Posterior cingulate gyrus (tissue), 11 donors: ENCODE results near the gene ABCB8.

Experiments used
- DNase-seq, 10 donors: peaks; one replicate each; pipeline versions ENCODE4 v3.0.0 to v3.0.0-alpha.2; 2020 to 2021; ENCODE audit warnings: mixed read lengths in 3 of 10
- intact Hi-C: fragments of 100-400 bp; cut with DNase I; formaldehyde crosslinking; loops from one replicate; pipeline ENCODE4 v1.15.1; 2023

The ABCB8 gene

DNA sequence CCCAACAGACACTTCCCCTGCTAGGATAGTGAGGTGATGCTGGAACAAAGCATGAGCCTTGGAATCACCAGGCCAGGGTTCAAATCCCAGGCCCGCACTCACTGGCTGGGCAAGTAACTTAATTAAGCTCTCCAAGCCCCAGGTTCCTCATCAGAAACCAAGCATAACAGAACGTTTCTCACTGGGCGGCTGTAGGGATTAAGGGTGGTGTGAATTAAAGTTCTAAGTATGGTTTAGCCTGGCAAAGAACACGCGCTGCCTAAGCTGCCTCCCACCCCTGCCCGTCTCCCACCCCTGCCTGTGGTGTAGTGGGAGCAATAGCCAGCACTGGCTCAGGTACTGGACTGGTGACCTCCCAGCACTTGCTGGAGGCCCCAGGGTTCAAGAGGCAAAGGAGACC is 36.7 kb downstream of the ABCB8 start:
- intact Hi-C loops: no loop called here
- no peak for DNase-seq

DNA sequence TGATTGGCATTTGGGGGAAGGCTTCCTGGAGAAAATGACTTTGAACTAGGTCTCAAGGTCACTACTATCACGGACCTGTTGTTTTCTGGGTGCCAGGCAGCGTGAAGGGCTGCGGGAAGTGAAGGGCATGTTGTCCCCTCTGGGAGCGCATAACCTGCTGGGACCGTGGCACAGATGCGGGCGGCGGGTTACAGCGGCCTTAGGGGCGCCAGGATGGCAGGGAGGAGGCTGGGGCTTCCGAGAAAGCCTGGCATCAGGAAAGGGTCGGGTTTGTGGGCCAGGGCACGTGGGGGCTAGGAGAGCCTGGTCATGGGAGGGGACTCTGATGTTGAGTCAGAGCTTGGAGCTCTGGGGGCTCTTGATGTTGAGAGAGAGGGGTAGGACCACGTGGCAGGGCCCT is 37.3 kb downstream of the ABCB8 start:
- DNase-seq: no peak
- intact Hi-C loops: no loop called here

DNA sequence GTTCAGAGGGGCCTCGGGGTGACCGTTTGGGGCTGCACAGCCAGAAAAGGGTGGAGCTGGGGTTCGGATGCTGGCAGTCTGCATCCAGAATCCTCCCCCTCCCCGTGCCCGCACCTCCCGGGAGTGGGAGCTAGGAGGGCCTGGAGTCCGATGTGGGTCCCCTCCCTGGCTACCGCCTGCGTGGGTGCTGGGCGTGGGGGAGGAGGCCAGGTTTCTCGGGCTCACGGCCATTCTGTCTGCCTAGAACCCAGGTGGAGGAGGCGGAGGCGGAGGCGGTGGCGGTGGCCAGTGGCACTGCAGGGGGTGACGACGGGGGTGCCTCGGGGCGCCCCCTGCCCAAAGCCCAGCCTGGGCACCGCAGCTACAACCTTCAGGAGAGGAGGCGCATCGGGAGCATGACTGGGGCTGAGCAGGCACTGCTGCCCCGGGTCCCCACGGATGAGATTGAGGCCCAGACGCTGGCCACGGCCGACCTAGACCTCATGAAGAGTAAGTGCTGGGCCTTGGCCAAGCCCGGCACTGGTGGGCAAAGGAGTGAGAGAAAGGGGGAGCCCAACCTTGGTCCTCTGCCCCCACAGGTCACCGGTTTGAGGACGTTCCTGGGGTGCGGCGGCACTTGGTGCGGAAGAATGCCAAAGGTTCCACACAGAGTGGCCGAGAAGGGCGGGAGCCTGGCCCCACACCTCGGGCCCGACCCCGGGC is 38.2 kb downstream of the ABCB8 start:
- DNase-seq: peak in 1 of 10 donors; percentile 77
- intact Hi-C loops: no loop called here

DNA sequence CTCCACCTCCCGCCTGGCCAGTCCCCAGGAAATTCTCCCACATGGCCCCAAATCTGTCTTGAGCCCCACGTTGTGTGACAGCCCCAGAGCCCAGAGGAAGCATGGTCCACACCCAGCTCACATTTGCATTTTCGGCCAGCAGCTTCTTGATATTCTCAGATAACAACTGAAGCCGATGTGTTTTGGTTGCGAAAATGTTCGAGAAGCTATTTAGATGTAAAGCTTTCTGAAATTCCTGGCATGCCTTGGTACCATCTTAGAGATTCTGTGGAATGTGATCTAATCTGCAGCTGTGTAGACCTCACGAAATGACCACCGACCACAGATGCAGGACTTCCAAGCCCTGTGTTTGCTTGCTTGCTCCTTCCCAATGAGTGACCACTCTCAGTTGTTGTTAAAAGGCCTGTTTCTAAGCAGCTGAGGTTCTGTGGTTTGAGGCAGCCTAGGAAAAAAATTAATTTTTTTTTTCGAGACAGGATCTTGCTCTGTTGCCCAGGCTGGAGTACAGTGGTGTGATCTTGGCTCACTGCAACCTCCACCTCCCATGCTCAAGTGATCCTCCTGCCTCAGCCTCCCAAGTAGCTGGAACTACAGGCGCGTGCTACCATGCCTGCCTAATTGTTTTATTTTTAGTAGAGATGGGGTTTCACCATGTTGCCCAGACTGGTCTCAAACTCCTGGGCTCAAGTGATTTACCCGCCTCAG is 40.0 kb downstream of the ABCB8 start:
- DNase-seq: no peak
- intact Hi-C loops: no loop called here

DNA sequence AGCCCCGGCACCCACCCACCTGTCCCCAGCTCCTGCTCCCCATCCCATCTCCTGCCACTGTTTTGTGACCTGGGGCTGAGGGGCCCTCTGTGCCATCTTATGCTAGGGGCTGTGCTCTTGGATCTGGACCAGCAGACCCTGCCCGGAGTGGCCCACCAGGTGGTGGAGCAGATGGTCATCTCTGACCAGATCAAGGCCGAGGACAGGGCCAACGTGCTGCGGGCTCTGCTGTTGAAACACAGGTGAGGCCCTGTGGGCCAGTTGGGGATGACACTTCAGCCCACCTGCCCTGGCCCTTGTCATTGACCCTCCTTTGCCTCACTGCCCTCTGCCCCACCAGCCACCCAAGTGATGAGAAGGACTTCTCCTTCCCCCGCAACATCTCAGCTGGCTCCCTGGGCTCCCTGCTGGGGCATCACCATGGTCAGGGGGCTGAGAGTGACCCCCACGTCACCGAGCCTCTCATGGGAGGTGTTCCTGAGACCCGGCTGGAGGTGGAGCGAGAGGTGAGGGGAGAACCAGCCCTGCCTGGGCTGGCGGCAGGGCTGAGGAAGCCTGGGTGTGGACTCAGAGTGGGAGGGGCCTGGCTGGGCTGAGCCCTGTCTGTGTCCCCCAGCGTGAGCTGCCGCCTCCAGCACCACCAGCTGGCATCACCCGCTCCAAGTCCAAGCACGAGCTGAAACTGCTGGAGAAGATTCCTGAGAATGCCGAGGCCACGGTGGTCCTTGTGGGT is 41.8 kb downstream of the ABCB8 start:
- intact Hi-C loops: no loop called here
- peak in 1 of 10 donors; percentile 80 for DNase-seq

DNA sequence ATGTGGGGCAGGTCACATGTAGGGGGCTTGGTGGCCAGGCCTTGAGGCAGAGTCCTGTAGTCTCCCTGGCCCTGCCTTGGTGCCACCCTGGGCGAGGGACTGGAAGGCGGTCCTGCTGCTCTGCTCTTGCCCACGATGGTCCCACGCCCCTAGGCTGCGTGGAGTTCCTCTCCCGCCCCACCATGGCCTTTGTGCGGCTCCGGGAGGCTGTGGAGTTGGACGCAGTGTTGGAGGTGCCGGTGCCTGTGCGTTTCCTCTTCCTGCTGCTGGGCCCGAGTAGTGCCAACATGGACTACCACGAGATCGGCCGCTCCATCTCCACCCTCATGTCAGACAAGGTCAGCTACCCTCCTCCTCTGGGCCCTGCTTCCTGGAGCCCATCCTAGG is 42.3 kb downstream of the ABCB8 start:
- intact Hi-C loops: no loop called here
- no peak for DNase-seq

DNA sequence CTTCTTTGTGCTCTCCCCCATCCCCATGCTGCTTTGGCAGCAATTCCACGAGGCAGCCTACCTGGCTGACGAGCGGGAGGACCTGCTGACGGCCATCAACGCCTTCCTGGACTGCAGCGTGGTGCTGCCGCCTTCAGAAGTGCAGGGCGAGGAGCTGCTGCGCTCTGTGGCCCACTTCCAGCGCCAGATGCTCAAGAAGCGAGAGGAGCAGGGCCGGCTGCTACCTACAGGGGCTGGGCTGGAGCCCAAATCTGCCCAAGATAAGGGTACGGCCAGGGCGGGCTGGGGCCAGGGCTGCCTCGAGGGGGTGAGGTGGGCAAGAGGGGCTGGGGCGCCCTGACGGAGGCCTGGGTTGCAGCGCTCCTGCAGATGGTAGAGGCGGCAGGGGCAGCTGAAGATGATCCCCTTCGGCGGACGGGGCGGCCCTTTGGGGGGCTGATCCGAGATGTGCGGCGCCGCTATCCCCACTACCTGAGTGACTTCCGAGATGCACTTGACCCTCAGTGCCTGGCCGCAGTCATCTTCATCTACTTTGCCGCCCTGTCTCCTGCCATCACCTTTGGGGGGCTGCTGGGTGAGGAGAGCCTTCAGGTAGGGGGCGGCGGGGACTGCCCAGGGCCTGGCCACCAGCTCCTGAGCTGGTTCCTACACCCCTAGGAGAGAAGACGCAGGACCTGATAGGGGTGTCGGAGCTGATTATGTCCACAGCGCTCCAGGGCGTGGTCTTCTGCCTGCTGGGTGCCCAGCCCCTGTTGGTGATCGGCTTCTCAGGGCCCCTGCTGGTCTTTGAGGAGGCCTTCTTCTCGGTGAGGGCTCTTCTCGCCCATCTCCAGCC is 43.0 kb downstream of the ABCB8 start:
- intact Hi-C loops: no loop called here

DNA sequence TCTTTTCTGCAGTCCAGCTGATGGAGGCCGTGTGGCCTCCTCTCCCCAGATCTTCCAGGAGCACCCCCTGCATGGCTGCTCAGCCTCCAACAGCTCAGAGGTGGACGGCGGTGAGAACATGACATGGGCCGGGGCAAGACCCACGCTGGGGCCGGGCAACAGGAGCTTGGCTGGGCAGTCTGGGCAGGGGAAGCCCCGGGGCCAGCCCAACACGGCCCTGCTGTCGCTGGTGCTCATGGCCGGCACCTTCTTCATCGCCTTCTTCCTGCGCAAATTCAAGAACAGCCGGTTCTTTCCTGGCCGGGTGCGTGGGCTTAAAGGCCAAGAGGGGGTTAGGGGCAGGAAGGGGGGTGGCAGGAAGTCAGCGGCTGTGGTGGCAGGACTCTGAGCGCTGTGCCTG is 45.7 kb downstream of the ABCB8 start:
- peak in 2 of 10 donors; percentile 66 to 67 for DNase-seq
- intact Hi-C loops: no loop called here

More for the DNA sequence above, 43.0 kb downstream of the ABCB8 start:
- peak in 1 of 10 donors; percentile 78 for DNase-seq

DNA sequence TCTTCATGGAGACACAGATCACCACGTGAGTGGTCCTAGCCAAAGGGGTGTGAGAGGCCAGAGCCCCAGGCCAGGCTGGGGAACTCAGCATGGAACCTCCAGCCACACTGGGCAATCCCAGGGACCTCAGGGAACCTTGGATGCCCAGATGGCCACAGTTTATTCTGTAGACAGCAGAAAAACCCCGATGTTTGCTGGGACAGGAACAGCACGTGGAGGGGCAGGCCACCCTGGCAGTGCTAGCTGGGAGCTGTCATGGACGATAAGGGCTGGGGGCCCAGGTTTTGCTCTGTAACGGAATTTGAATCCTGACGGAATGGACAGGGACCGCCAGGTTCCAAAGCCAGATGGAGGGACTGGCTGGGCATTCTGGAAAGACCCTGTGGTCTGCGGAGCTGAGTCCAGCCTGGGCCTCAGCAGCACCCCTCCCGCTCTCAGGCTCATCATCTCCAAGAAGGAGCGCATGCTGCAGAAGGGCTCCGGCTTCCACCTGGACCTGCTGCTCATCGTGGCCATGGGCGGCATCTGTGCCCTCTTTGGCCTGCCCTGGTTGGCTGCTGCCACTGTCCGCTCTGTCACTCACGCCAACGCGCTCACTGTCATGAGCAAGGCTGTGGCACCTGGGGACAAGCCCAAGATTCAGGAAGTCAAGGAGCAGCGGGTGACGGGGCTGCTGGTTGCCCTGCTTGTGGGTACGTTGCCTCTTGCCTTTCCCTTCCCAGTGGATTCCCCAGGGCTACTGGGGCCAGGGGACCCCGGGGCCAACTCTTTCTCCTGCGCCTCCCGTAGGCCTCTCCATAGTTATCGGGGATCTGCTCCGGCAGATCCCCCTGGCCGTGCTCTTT is 46.8 kb downstream of the ABCB8 start:
- intact Hi-C loops: loop anchor here (5.0 kb wide), 1 partner anchor 37 kb away; no protein-coding TSS in a partner anchor

DNA sequence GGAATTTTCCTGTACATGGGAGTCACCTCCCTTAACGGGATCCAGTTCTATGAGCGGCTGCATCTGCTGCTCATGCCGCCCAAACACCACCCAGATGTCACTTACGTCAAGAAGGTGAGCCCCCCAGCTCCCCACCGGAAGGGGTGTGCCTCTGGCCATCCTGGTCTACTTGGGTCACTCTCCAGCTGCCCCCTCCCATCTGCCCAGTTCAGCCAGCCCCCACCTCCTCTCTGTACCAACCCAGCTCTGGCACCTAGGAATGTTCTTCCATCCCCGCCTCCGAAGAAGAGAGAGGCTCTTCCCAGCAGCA is 47.4 kb downstream of the ABCB8 start:
- no peak for DNase-seq
- intact Hi-C loops: loop anchor here (5.0 kb wide), 1 partner anchor 37 kb away; no protein-coding TSS in a partner anchor

More for the DNA sequence above, 46.8 kb downstream of the ABCB8 start:
- DNase-seq: peak in 2 of 10 donors; percentile 67 to 69

DNA sequence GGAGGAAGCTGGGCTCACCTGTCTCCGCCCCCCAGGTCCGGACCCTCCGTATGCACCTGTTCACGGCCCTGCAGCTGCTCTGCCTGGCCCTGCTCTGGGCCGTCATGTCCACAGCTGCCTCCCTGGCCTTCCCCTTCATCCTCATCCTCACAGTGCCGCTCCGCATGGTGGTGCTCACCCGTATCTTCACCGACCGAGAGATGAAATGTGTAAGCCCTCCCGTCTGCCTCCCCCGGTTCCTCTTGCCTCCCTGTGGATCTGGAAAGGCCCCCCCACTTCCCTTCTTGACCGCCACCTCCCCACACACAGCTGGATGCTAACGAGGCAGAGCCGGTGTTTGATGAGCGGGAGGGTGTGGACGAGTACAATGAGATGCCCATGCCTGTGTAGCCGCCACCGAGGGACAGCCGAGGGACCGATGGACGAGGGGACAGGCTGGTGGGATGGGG is 47.8 kb downstream of the ABCB8 start:
- intact Hi-C loops: loop anchor here (5.0 kb wide), 1 partner anchor 36 kb away; no protein-coding TSS in a partner anchor
- peak in 2 of 10 donors; percentile 69 to 79 for DNase-seq

DNA sequence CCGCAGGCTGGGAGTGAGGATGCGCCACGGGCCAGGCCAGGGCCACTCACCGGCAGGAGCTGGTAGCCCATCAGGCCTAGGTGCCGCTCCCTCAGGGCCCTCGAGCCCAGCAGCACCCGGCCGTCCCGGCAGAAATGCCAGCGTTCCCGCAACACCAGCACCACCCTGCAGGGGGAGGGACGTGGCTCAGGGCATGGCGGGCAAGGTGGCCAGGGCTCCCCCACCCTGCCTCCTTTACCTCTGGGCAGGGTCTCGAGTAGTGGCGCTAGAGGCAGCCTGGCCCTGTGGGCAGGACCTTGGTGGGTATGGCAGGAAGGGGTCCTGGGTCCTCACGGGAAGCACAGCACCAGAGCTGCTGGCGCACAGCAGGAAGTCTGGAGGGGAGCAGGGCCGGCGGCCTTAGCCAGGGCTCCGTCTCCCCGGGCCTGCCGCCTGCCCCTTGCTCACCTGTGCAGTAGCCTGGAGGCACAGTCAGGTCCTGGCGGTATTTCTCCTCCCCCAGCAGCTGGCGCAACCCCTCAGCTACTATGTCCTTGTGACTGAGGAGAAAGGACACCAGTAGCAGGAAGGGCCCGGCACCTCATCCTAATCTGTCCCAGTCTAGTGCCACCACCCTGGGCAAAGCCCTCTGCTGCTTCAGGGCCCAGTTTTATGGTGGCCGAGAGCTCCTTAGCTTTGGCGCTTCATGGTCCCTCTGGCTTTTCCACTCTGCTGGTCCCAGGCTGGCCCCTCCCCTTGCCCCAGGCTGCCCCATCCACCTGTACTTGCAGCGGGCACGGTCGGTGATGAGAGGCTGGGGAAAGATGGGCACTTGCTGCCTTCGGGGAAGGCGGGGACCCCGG is 48.8 kb downstream of the ABCB8 start:
- intact Hi-C loops: loop anchor here (5.0 kb wide), 1 partner anchor 35 kb away; no protein-coding TSS in a partner anchor
- peak in 2 of 10 donors; percentile 67 to 80 for DNase-seq

DNA sequence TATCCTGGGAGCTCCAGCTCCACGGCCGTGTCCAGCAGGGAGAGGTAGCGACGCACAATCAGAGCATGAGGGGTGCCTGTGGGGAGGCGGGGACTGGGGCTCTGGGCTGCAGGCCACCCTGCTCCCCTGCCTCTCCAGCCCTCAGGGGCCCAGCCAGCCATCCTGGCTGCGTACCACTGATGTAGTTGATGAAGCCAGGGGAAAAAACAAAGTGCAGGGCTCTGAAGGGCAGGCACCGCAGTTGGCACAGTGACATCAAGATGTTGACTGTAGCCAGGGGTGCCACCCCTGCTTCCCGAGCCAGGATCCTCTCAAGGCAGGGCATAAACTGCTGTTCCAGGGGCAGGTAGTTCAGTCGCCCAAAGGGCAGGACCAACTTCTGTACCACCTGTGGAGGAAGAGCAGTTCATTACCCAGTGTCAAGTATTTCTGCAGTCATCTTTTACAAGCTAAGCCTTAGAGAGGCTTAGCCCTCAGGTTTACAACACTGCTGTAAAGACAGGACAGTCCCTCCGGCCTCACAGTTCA is 49.5 kb downstream of the ABCB8 start:
- intact Hi-C loops: loop anchor here (5.0 kb wide), 1 partner anchor 35 kb away; no protein-coding TSS in a partner anchor
- no peak for DNase-seq

DNA sequence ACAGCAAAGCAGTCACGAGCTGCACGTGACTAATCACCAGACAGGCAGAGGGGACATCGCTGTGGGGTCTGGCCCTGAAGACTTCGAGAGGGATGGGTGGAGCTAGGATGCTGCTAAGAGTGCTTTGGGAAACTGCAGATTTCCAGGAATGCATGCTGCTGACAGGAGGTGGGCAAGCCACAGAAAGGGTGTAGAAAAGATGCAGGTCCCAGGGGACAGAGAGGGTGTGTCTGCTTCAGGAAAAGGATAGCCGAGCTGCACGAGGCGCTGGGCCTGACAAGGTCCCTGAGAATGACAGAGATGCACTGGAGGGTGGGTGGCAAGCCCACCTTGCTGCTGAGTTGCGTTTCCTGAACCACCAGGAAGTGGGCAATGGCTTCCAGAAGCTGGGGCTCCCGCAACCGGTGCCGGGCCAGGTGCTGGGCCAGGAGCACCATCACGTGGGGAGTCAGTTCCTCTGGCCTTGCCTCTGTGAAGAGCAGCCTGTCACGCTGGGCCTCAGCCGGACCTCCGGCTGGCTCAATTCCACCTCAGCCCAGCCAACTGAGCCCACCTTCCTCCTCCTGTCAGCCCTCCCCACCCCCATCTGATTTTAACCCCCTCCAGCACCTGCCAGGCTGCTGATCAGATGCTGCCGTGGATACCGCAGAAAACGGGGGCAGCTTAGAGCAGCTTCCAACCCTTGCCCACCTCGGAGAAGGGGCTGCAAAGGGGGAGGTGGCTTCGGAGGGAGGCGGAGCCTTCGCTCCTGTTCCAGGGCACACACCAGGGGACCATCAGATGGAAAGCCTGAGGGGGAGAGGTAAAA is 50.2 kb downstream of the ABCB8 start:
- DNase-seq: peak in 2 of 10 donors; percentile 71 to 81
- intact Hi-C loops: loop anchor here (5.0 kb wide), 1 partner anchor 34 kb away; no protein-coding TSS in a partner anchor

DNA sequence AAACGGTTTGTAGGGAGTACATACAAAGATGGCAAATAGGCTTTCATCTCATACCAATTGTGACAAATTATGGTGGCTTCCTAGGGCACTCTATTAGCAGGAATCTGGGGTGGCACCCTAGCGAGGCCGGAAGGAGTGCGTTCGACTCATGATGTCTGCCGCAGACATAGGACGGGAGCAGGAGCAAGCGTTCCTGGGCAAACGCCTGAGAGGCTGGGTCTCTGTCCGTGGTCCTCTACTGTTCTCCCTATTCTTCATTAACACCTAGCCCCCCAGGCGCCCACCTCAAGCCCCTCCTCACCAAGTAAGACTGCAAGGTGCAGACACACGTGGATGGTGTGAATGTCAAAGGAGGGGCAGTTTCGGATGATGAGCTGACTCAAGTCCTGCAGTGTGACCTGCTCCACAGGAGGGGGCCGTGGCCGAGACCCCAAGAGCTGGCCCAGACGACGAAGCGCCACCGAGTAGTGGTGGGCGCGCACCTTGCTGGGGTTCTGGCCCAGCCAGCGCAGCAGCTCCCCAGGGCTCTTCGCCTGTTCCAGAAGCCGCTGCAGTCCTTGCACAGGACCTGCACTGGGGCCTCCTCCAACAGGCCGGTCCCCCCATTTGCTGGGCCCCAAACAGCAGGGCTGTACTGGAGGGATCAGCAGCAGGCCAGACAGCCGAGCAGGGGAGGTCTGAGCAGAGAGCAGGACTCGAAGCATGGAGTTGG is 51.1 kb downstream of the ABCB8 start:
- DNase-seq: peak in 1 of 10 donors; percentile 78
- intact Hi-C loops: loop anchor here (5.0 kb wide), 1 partner anchor 33 kb away; no protein-coding TSS in a partner anchor

DNA sequence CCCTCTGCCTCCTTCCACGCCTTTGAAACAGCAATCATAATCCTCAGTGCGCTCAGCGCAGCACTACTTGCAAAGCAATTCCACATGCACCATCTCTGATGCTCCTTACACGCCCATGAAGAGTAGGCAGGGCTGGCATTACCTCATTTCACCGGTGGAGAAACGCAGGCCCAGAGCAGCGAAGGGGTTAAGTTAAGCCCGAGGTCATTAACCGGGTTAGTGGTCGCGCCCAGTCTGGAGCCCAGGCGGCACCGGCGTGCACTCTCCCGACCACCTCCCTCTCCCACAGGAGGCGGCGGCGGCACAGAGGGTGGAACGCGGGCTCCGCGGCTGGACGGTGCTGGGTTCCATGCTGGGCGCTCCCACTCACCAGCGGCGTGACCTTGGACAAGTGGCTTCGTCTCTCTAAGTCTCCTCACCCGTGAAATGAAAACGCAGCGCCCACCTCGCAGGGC is 51.8 kb downstream of the ABCB8 start:
- peak in 2 of 10 donors; percentile 66 to 88 for DNase-seq
- intact Hi-C loops: loop anchor here (1.0 to 5.0 kb wide), 2 partner anchors 22 to 42 kb away; no protein-coding TSS in a partner anchor
